Stimulated activated memory B cell treated with anti-CD40 and anti-IgM and Interleukin-4, amounts not matched to agents 10 μg/mL and 1 μg/mL and 100 μg/mL, for 72 hours (primary cell): ENCODE data around the gene SMG6.

Experiments used
- ATAC-seq: fragments of 150-1000 bp; cut with Tn5 transposase; 2 replicates; pipeline ENCODE4 v1.10.0; 2021
- H3K27ac Mint-ChIP-seq: one replicate; pipeline ENCODE4 v1.8.0; 2022; ENCODE audit warnings: mild to moderate bottlenecking, mixed read lengths
- H3K27me3 Mint-ChIP-seq: one replicate; pipeline ENCODE4 v1.8.0; 2022; ENCODE audit warnings: mixed read lengths
- H3K36me3 Mint-ChIP-seq: one replicate; pipeline ENCODE4 v1.8.0; 2022; ENCODE audit warnings: mixed read lengths
- H3K4me1 Mint-ChIP-seq: one replicate; pipeline ENCODE4 v1.8.0; 2022; ENCODE audit warnings: mixed read lengths
- H3K4me3 Mint-ChIP-seq: one replicate; pipeline ENCODE4 v1.8.0; 2022; ENCODE audit warnings: mild to moderate bottlenecking, moderate library complexity, mixed read lengths
- H3K9me3 Mint-ChIP-seq: one replicate; pipeline ENCODE4 v1.8.0; 2022; ENCODE audit warnings: mixed read lengths

The SMG6 gene

DNA sequence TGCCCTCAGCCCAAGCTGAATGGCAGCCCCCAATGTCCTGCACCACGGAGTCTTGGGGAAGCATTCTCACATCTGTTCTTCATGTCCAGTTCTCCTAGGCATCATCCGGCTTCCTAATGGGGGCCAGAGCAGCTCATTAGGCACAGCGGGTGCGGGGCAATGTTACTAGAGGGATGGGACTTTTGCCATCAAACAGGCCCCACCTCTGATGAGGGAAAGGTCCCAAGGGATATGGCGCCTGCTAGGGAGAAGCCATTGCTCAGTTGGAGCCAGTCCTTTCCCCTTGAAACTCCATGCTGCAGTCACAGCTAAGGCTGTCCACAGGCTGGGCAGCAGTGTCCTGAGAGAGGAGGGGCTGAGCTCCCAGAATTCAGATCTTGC lies 275.4 kb downstream of the SMG6 start:
- H3K27ac Mint-ChIP-seq: no peak overlapping the region

DNA sequence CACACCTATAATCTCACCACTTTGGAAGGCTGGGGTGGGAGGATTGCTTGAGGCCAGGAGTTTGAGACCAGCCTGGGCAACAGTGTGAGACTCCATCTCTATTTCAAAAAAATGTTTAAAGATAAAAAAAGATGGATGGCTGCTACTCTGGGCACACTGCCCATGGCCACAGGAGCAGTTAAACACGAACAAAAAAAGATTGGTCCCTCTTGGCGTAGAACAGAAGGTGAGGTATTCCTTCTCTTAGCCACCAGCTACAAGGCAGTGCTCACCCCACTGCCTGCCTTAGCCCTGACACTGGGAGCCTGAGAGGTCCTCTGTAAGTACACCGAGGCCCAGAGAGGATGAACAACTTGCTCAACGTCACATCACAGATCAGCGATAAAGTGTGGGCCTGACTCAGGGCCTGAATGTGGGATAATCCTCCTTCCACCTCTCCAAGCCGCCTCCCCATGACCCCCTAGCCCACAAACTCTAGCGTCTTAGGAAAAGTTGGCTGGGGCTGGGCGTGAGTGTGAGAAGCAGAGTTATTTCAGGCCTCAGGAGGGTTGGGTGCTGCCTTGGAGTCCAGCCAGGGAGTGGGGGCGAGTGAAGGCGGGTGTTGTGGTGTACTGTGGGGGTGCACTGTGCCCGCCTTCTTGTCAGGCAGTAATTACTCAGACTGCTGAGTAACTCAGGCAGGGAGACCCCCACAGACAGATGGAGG lies 275.9 kb downstream of the SMG6 start:
- Mint-ChIP-seq H3K4me1 (peaks cover 34% of the 10 kb centered on the region), H3K27me3 (peaks cover 44% of the 10 kb centered on the region), H3K9me3 (no peaks in the 10 kb centered on the region), H3K36me3 (no peaks in the 10 kb centered on the region), H3K27ac (no peak overlapping the region), H3K4me3 (no peak overlapping the region)
- ATAC-seq: no peak

More for the DNA sequence above, 275.4 kb downstream of the SMG6 start:
- ATAC-seq: no peak
- Mint-ChIP-seq H3K4me1 (peaks cover 34% of the 10 kb centered on the region), H3K36me3 (no peaks in the 10 kb centered on the region), H3K27me3 (peaks cover 40% of the 10 kb centered on the region), H3K9me3 (no peaks in the 10 kb centered on the region), H3K4me3 (no peak overlapping the region)

GRCh38 chr17:2025622-2026309 lies 277.8 kb downstream of the SMG6 start:
- no peaks in the 10 kb centered on the region for H3K9me3 Mint-ChIP-seq
- no peaks in the 10 kb centered on the region for H3K36me3 Mint-ChIP-seq
- no peak overlapping the region for H3K27ac Mint-ChIP-seq
- H3K27me3 Mint-ChIP-seq: peaks cover 47% of the 10 kb centered on the region
- H3K4me3 Mint-ChIP-seq: peak overlapping the region; percentile 77
- H3K4me1 Mint-ChIP-seq: peaks cover 38% of the 10 kb centered on the region
- ATAC-seq: no peak

- Mint-ChIP-seq H3K36me3 (no peaks in the 10 kb centered on the region), H3K4me1 (peaks cover 35% of the 10 kb centered on the region), H3K9me3 (no peaks in the 10 kb centered on the region), H3K27ac (no peak within 1 kb of the TSS), H3K4me3 (peak within 1 kb of the TSS; percentile 77), H3K27me3 (peaks cover 47% of the 10 kb centered on the region)
- ATAC-seq: peak; percentile 20
These were observed 278.4 kb downstream of the SMG6 start, which contains the start of gene RTN4RL1 for GRCh38 chr17:2025220-2025621. RTN4RL1 (minus strand) TSS chr17:2025334; CDS start chr17:2024865, 469 bp downstream.

DNA sequence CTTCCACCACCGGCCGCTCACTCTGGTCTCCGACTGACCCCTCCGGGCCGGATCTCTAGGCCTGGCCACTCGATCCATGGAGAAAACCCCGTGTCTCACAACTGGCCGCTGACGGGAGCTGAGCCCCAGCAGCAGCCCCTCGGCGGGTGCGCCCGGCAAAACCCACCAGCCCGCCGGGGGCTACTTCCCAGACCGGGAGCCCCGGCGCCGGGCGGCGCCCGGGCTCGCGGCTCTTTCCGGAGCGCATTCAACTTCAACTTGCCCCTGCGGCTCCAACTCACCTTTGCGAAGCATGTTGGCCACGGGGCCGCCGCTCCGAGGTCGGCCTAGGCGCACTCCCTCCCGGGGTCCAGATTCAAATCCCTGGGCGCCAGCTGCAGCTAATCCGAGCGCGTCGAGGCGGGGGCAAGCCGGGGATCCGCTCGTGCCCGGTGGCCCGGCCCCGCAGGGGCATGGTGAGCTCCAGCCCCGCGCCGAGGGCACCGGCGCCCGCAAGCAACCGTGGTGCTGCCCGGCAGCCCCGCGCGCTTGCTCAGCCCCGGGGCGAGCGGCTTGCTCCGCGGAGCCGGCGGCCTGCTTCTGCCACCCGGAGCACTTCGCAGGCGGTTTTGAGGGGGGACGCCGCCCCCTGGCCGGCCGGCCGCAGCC lies 278.9 kb downstream of the SMG6 start:
- Mint-ChIP-seq H3K36me3 (no peaks in the 10 kb centered on the region), H3K4me1 (peaks cover 32% of the 10 kb centered on the region), H3K27me3 (peaks cover 48% of the 10 kb centered on the region), H3K4me3 (peak overlapping the region; percentile 62), H3K9me3 (no peaks in the 10 kb centered on the region), H3K27ac (no peak overlapping the region)
- no peak for ATAC-seq

DNA sequence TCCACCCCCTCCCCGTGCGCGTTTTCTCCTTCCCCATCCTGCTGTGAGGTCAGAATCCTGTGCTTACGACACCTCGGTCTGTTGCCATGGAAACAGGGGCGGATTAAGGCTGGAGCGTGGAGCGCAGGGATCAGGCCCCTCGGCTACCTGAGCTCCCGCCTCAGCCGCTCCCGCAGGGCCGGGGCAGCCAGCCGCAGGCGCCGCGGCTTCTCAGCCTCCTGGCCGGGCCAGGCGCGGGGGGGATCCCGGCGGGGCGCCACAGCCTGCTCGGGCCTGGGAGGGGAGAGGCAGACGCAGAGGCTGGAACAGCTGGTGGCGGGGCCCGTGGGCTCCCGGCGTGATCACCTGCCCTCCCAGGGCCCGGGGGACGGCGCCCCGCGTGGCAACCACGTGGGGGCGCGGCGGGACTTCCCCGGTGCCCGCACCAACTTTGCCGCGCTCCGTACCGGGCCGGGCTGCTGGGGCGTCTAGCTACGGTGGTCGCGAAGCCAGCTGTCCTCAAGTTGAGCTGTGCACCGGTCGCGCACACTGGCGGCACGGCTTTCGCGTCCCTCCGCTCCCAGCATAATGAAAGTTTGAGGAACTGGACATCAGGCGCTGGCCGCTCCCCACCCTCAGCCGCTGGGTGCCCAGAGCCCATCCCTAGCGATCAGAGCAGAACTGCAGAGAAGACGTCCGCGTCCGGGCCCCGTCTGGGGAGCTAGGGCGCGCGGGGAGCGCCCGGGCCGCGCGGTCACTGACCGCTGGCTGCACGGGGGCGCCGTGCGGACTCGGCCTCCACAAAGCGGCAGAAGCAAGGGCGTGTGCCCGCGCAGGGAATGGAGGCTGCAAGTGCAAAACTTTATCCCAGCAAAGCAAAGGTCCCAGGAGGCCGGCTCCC lies 279.7 kb downstream of the SMG6 start:
- peak overlapping the region; percentile 62 for H3K4me3 Mint-ChIP-seq
- ATAC-seq: no peak
- H3K27ac Mint-ChIP-seq: no peak overlapping the region
- H3K36me3 Mint-ChIP-seq: no peaks in the 10 kb centered on the region
- peaks cover 54% of the 10 kb centered on the region for H3K27me3 Mint-ChIP-seq
- peaks cover 28% of the 10 kb centered on the region for H3K4me1 Mint-ChIP-seq
- H3K9me3 Mint-ChIP-seq: no peaks in the 10 kb centered on the region

GRCh38 chr17:2023256-2023655 lies 280.3 kb downstream of the SMG6 start:
- H3K4me3 Mint-ChIP-seq: peak overlapping the region; percentile 46
- H3K36me3 Mint-ChIP-seq: no peaks in the 10 kb centered on the region
- no peaks in the 10 kb centered on the region for H3K9me3 Mint-ChIP-seq
- H3K27me3 Mint-ChIP-seq: peaks cover 54% of the 10 kb centered on the region
- peaks cover 32% of the 10 kb centered on the region for H3K4me1 Mint-ChIP-seq
- no peak overlapping the region for H3K27ac Mint-ChIP-seq
- ATAC-seq: no peak

- no peak for ATAC-seq
- H3K36me3 Mint-ChIP-seq: no peaks in the 10 kb centered on the region
- H3K4me3 Mint-ChIP-seq: no peak overlapping the region
- peaks cover 54% of the 10 kb centered on the region for H3K27me3 Mint-ChIP-seq
- no peaks in the 10 kb centered on the region for H3K9me3 Mint-ChIP-seq
- H3K27ac Mint-ChIP-seq: no peak overlapping the region
- peaks cover 37% of the 10 kb centered on the region for H3K4me1 Mint-ChIP-seq
These were observed 280.8 kb downstream of the SMG6 start for GRCh38 chr17:2022647-2023240.

GRCh38 chr17:2020721-2021120 lies 282.9 kb downstream of the SMG6 start:
- ATAC-seq: no peak
- Mint-ChIP-seq H3K36me3 (no peaks in the 10 kb centered on the region), H3K4me1 (peaks cover 31% of the 10 kb centered on the region), H3K4me3 (no peak overlapping the region), H3K9me3 (no peaks in the 10 kb centered on the region), H3K27ac (no peak overlapping the region), H3K27me3 (peaks cover 39% of the 10 kb centered on the region)

GRCh38 chr17:2019723-2020122 lies 283.9 kb downstream of the SMG6 start:
- H3K27me3 Mint-ChIP-seq: peaks cover 43% of the 10 kb centered on the region
- H3K4me3 Mint-ChIP-seq: no peak overlapping the region
- H3K27ac Mint-ChIP-seq: no peak overlapping the region
- no peaks in the 10 kb centered on the region for H3K36me3 Mint-ChIP-seq
- no peak for ATAC-seq
- H3K4me1 Mint-ChIP-seq: peaks cover 28% of the 10 kb centered on the region
- no peaks in the 10 kb centered on the region for H3K9me3 Mint-ChIP-seq

DNA sequence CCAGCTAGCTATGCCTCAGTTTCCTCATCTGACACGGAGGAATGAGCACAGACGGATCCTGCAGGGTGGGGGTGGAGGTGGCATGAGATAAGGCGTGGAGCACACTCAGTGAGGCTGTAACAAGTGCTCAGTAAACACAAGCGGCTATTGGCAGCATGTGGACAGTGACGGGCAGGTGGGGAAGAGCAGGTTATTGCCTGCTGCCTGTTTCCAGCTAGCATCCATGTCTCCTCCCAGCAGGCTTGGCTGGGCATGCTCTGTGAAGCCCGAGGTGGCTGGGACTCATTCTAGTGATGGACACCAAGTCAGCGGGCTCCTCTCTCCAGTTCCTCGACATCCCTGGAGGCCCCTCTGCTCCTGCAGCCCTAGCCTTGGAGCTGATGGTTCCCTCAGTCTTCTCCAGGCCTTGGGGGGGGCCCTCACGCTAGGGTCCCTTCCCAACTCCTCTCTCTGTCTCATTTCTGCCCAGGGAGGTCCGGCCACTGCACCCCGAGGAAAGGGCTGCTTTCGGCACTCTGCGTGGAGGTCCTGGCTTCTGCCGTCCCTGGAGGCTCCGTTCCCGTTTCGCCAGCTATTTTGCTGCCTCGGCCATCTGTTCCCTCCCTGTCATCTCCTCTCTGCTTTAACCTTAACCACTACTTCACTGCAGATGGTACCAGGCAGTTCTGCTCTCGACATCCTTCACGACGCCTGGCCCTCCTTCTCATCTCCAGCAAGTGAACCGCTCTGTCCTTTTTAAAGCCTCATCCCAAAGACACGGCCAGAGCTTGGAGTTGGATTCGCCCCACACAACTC lies 284.7 kb downstream of the SMG6 start:
- no peak for ATAC-seq
- no peak overlapping the region for H3K27ac Mint-ChIP-seq
- H3K9me3 Mint-ChIP-seq: no peaks in the 10 kb centered on the region
- no peaks in the 10 kb centered on the region for H3K36me3 Mint-ChIP-seq
- peaks cover 52% of the 10 kb centered on the region for H3K27me3 Mint-ChIP-seq
- H3K4me1 Mint-ChIP-seq: peaks cover 28% of the 10 kb centered on the region
- H3K4me3 Mint-ChIP-seq: no peak overlapping the region

- peaks cover 17% of the 10 kb centered on the region for H3K4me1 Mint-ChIP-seq
- H3K27ac Mint-ChIP-seq: peak overlapping the region; percentile 66
- ATAC-seq: peak; percentile 78
- H3K9me3 Mint-ChIP-seq: peaks cover 2% of the 10 kb centered on the region
- H3K36me3 Mint-ChIP-seq: peaks cover 4% of the 10 kb centered on the region
- no peak overlapping the region for H3K4me3 Mint-ChIP-seq
- H3K27me3 Mint-ChIP-seq: peaks cover 56% of the 10 kb centered on the region
These were observed 286.2 kb downstream of the SMG6 start for GRCh38 chr17:2017274-2017941.

DNA sequence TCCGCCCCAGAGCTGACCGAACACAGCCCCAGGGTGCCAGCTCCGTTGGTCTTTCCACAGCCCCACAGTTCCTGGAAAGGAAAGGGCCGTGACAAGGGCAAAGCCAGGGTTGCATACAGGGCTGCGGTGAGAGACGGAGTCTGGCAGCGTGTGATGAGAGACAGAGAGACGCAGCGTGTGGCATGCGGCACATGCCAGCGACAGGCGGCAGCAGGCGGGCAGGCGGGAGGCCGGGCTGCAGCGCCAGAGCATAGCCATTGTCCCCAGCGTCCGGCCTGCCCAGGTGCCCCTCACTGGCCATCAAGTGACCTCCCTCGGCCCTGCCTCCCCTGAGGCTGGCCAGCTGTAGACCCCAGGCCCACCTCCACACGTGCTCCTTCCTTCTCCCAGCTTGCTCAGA lies 287.1 kb downstream of the SMG6 start:
- no peak overlapping the region for H3K4me3 Mint-ChIP-seq
- H3K4me1 Mint-ChIP-seq: peaks cover 17% of the 10 kb centered on the region
- peaks cover 6% of the 10 kb centered on the region for H3K36me3 Mint-ChIP-seq
- H3K27ac Mint-ChIP-seq: no peak overlapping the region
- peaks cover 3% of the 10 kb centered on the region for H3K9me3 Mint-ChIP-seq
- peaks cover 65% of the 10 kb centered on the region for H3K27me3 Mint-ChIP-seq
- no peak for ATAC-seq
